Neural progenitor cell (in vitro differentiated cells): Measurements from ENCODE around the gene GPR34. TPM values are rescaled to one million over a fixed set of nuclear protein-coding genes. Genes with fewer than 3 reads are reported as not detected.
"Not testable (repeated sequence)": the region's sequence is repeated elsewhere in the genome, so short reads cannot be mapped to it uniquely, and the experiment has no call there.

Experiments used
- DNase-seq: peaks from one replicate; pipeline ENCODE4 v3.0.0-alpha.2; 2016; ENCODE audit warnings: low spot score
- H2AFZ ChIP-seq: fragments of 200-600 bp; sonication (generic); replicated peaks from 2 replicates; pipeline ENCODE4 v1.6.1; 2016; ENCODE audit warnings: antibody characterized with exemption
- H3F3A ChIP-seq: fragments of 200-600 bp; sonication (generic); 2 replicates; pipeline ENCODE4 v1.6.1; 2016; ENCODE audit warnings: antibody characterized with exemption, low read depth
- H3K27ac ChIP-seq: fragments of 200-600 bp; sonication (generic); 2 replicates; pipeline ENCODE4 v1.5.1; 2016; ENCODE audit warnings: mild to moderate bottlenecking
- H3K27me3 ChIP-seq: fragments of 200-600 bp; sonication (generic); 2 replicates; pipeline ENCODE4 v1.6.1; 2016; ENCODE audit warnings: mild to moderate bottlenecking, moderate library complexity
- H3K36me3 ChIP-seq: fragments of 200-600 bp; sonication (generic); 2 replicates; pipeline ENCODE4 v1.5.1; 2016
- H3K4me1 ChIP-seq: fragments of 200-600 bp; sonication (generic); 2 replicates; pipeline ENCODE4 v1.6.1; 2016; ENCODE audit warnings: mixed run types
- H3K4me2 ChIP-seq: fragments of 200-600 bp; sonication (generic); 2 replicates; pipeline ENCODE4 v1.6.1; 2016
- H3K4me3 ChIP-seq: fragments of 200-600 bp; sonication (generic); 2 replicates; pipeline ENCODE4 v1.5.1; 2016
- H3K79me2 ChIP-seq: fragments of 200-600 bp; sonication (generic); 2 replicates; pipeline ENCODE4 v1.6.1; 2016; ENCODE audit warnings: low read depth
- H3K9ac ChIP-seq: fragments of 200-600 bp; sonication (generic); 2 replicates; pipeline ENCODE4 v1.6.1; 2016
- H3K9me3 ChIP-seq: fragments of 200-600 bp; sonication (generic); 2 replicates; pipeline ENCODE4 v1.5.1; 2016; ENCODE audit warnings: low read depth
- H4K20me1 ChIP-seq: fragments of 200-600 bp; sonication (generic); 2 replicates; pipeline ENCODE4 v1.6.1; 2016; ENCODE audit warnings: low read depth
- H3K27ac Mint-ChIP-seq: 3 replicates; pipeline ENCODE4 v1.8.0; 2021; ENCODE audit warnings: mixed read lengths
- H3K27me3 Mint-ChIP-seq: 2 replicates; pipeline ENCODE4 v1.8.0; 2022; ENCODE audit warnings: low read depth, mild to moderate bottlenecking, inconsistent platforms, moderate library complexity, mixed read lengths; ENCODE audit not compliant: insufficient read depth
- H3K36me3 Mint-ChIP-seq: 3 replicates; pipeline ENCODE4 v1.8.0; 2021; ENCODE audit warnings: mixed read lengths
- H3K4me1 Mint-ChIP-seq: 3 replicates; pipeline ENCODE4 v1.8.0; 2021; ENCODE audit warnings: mixed read lengths
- H3K4me3 Mint-ChIP-seq: 3 replicates; pipeline ENCODE4 v1.8.0; 2021; ENCODE audit warnings: mild to moderate bottlenecking, moderate library complexity, mixed read lengths
- H3K9me3 Mint-ChIP-seq: 3 replicates; pipeline ENCODE4 v1.8.0; 2020; ENCODE audit warnings: mixed read lengths
- EZH2 ChIP-seq: fragments of 200-600 bp; sonication (generic); IDR thresholded peaks from 2 replicates; pipeline ENCODE4 v1.6.1; 2017; ENCODE audit warnings: antibody characterized with exemption, mild to moderate bottlenecking, moderate library complexity
- EZH2phosphoT487 ChIP-seq: fragments of 200-600 bp; sonication (generic); IDR thresholded peaks from 2 replicates; pipeline ENCODE4 v1.6.1; 2017; ENCODE audit warnings: antibody characterized with exemption
- total RNA-seq: library from RNA; depleted of rRNA; stranded (reverse); fragments of >200 nt; gene quantifications from 2 replicates; pipeline ENCODE4 v1.2.3, GENCODE V29; 2015; ENCODE audit warnings: low replicate concordance
- TF ChIP-seq, protein P1 (sequence below): fragments of 200-600 bp; sonication (generic); IDR thresholded peaks from 2 replicates; pipeline ENCODE4 v1.5.1; 2017; ENCODE audit warnings: antibody characterized with exemption, mild to moderate bottlenecking

The GPR34 gene
- total RNA-seq, 1 donor from 2014 or later, result not detected

DNA sequence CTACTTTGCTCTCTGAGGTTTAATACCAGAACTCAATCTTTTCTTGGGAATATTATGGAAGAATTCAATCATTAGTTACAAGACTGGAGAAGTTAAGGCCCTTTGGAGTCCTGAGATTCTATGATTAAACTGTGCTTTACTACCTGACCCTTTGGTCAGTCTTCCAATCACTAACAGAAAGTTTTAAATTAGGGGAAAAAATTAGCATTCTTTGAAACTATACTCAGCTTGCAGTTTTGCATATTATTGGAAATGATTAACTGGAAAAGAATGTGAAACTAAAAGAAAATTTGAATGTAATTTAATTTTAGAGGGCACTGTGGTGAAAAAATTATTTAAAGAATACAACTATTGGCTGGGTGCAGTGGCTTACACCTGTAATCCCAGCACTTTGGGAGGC lies 18.7 kb upstream of the GPR34 start:
- TF ChIP-seq EZH2phosphoT487 (no peak), EZH2 (no peak)
- TF ChIP-seq, protein P1, sequence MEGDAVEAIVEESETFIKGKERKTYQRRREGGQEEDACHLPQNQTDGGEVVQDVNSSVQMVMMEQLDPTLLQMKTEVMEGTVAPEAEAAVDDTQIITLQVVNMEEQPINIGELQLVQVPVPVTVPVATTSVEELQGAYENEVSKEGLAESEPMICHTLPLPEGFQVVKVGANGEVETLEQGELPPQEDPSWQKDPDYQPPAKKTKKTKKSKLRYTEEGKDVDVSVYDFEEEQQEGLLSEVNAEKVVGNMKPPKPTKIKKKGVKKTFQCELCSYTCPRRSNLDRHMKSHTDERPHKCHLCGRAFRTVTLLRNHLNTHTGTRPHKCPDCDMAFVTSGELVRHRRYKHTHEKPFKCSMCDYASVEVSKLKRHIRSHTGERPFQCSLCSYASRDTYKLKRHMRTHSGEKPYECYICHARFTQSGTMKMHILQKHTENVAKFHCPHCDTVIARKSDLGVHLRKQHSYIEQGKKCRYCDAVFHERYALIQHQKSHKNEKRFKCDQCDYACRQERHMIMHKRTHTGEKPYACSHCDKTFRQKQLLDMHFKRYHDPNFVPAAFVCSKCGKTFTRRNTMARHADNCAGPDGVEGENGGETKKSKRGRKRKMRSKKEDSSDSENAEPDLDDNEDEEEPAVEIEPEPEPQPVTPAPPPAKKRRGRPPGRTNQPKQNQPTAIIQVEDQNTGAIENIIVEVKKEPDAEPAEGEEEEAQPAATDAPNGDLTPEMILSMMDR, result no peak
- Histone ChIP-seq H3K79me2 (no peaks in the 10 kb centered on the region), H2AFZ (no peak overlapping the region), H3K27ac (no peak overlapping the region), H3K9me3 (no peaks in the 10 kb centered on the region), H3K9ac (no peak overlapping the region), H3K27me3 (no peaks in the 10 kb centered on the region), H3K36me3 (peaks cover 4% of the 10 kb centered on the region), H3K4me3 (no peak overlapping the region), H3K4me1 (peaks cover 9% of the 10 kb centered on the region), H4K20me1 (no peaks in the 10 kb centered on the region), H3K4me2 (no peak overlapping the region), H3F3A (no peaks in the 10 kb centered on the region)
- Mint-ChIP-seq H3K36me3 (peaks cover 5% of the 10 kb centered on the region), H3K27ac (no peak overlapping the region), H3K9me3 (no peaks in the 10 kb centered on the region), H3K4me3 (no peak overlapping the region), H3K4me1 (no peaks in the 10 kb centered on the region), H3K27me3 (peaks cover 2% of the 10 kb centered on the region)
- DNase-seq, result no peak

DNA sequence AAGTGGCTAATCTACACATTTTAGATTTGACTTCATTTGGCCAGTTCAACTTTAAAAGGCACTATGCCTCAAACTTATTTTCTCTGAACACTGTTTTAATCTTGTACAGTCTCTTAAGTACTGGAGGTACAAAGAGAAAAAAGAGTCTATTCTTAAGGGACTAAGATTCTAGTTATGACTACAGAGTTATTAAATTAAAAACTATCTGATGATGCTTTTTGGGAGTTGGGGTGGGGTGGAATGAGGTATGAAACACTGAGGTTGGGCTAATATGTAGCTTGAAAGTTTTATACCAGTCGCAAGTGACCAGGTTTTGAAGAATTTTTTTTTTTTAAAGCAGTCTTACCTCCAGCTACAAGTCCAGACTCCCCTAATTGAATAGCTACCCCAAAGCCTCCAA lies 17.7 kb upstream of the GPR34 start:
- Histone ChIP-seq H4K20me1 (no peaks in the 10 kb centered on the region), H3K4me2 (no peak overlapping the region), H3K4me3 (no peak overlapping the region), H3K4me1 (peaks cover 9% of the 10 kb centered on the region), H3K27ac (no peak overlapping the region), H3K36me3 (no peaks in the 10 kb centered on the region), H3F3A (no peaks in the 10 kb centered on the region), H2AFZ (no peak overlapping the region), H3K9ac (no peak overlapping the region), H3K79me2 (no peaks in the 10 kb centered on the region), H3K9me3 (no peaks in the 10 kb centered on the region), H3K27me3 (no peaks in the 10 kb centered on the region)
- H3K4me3 Mint-ChIP-seq, result no peak overlapping the region
- no peak overlapping the region for H3K27ac Mint-ChIP-seq
- no peaks in the 10 kb centered on the region for H3K4me1 Mint-ChIP-seq
- H3K27me3 Mint-ChIP-seq, result peaks cover 2% of the 10 kb centered on the region
- H3K36me3 Mint-ChIP-seq, result peaks cover 7% of the 10 kb centered on the region
- TF ChIP-seq, protein P1, result no peak
- no peak for TF ChIP-seq EZH2
- TF ChIP-seq EZH2phosphoT487, result no peak
- H3K9me3 Mint-ChIP-seq, result no peaks in the 10 kb centered on the region
- DNase-seq, result no peak

DNA sequence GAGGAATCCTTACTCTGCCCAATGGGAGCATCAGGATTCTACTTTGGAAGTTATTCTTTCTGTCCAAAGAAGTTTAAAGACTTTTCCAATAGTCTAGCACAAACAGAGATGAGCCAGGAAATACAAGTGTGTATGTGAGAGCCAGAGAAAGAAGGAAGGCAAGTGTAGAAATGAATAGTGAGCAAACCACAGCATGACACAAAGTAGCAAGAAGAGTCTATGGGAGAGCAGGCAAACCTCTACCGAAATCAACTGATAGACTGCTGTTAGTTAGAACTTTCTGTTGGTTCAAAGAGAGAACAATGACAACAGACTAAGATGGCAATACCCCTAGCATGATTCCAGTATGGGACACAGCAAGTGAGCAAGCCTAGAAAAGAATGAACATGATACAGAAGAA lies 16.1 kb upstream of the GPR34 start:
- Mint-ChIP-seq H3K9me3 (no peaks in the 10 kb centered on the region), H3K36me3 (peaks cover 7% of the 10 kb centered on the region)

DNA sequence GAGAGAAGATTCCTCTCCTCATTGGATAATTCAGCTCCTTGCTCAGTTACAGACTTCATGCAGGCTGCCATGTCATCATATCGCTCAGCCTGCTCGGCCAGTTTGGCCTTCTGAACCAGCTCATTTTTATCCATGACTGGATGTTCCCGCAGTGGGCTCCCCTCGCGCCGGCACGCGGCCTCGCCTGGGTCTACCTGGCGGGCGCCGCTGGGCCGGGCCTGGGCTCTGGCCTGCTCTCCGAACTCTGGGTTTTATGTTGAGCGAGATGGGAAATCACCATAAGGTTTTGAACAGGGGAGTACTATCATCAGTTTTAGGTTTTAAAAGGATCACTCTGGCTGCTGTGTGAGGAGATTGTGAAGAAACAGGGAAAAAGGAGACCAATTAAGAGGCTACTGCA lies 12.4 kb upstream of the GPR34 start:
- not testable (repeated sequence) for H3K79me2 ChIP-seq, H3K4me3 ChIP-seq, H3K9me3 Mint-ChIP-seq, H4K20me1 ChIP-seq, H3K4me1 Mint-ChIP-seq, H3K36me3 Mint-ChIP-seq, H3K27ac ChIP-seq, H3K27me3 ChIP-seq, H3K9ac ChIP-seq, H3K4me3 Mint-ChIP-seq, H3K4me2 ChIP-seq, H3K27me3 Mint-ChIP-seq, H3F3A ChIP-seq, H3K27ac Mint-ChIP-seq, H2AFZ ChIP-seq, H3K9me3 ChIP-seq, DNase-seq, H3K4me1 ChIP-seq, H3K36me3 ChIP-seq

More for the DNA sequence above, 16.1 kb upstream of the GPR34 start:
- Mint-ChIP-seq H3K27ac (no peak overlapping the region), H3K27me3 (peaks cover 2% of the 10 kb centered on the region), H3K4me3 (no peak overlapping the region), H3K4me1 (no peaks in the 10 kb centered on the region)
- DNase-seq, result no peak
- Histone ChIP-seq H3K9me3 (no peaks in the 10 kb centered on the region), H3K79me2 (no peaks in the 10 kb centered on the region), H3K4me1 (peaks cover 9% of the 10 kb centered on the region), H4K20me1 (no peaks in the 10 kb centered on the region), H2AFZ (no peak overlapping the region), H3F3A (no peaks in the 10 kb centered on the region), H3K4me2 (no peak overlapping the region), H3K9ac (no peak overlapping the region), H3K27me3 (no peaks in the 10 kb centered on the region), H3K4me3 (no peak overlapping the region), H3K27ac (no peak overlapping the region), H3K36me3 (no peaks in the 10 kb centered on the region)
- no peak for TF ChIP-seq EZH2
- no peak for TF ChIP-seq EZH2phosphoT487
- TF ChIP-seq, protein P1, result no peak
